T47D (cell line): ENCODE data around the gene GKN1.

Experiments
- DNase-seq, 2 experiments: peaks; one replicate each; pipeline versions ENCODE4 v3.0.0 to v3.0.0-alpha.2; 2011 to 2012; ENCODE audit warnings: low read depth in 1 of 2, low spot score in 1 of 2
- JUND ChIP-seq: IDR thresholded peaks from 2 replicates; pipeline ENCODE4 v1.6.1; 2012; ENCODE audit warnings: low read depth
- in situ Hi-C: cut with HindIII; loops from 2 replicates; pipeline ENCODE4 v1.10.0; 2016; ENCODE audit warnings: low sequenced_read_pairs, low pct_unique_long_range_greater_than_20kb

GKN1 gene

GRCh38 chr2:68969736-68970490 is 4.5 kb upstream of the GKN1 start:
- in situ Hi-C loops, result no loop called here
- DNase-seq, result no peak

GRCh38 chr2:68970566-68971265 is 3.7 kb upstream of the GKN1 start:
- DNase-seq, result no peak
- no peak for TF ChIP-seq JUND
- in situ Hi-C loops, result no loop called here

More at GRCh38 chr2:68969736-68970490, 4.5 kb upstream of the GKN1 start:
- no peak for TF ChIP-seq JUND

GRCh38 chr2:68971591-68972231 is 2.7 kb upstream of the GKN1 start:
- no peak for DNase-seq
- no peak for TF ChIP-seq JUND
- in situ Hi-C loops, result no loop called here

- no peak for DNase-seq
- TF ChIP-seq JUND, result no peak
- in situ Hi-C loops, result no loop called here
Observed at GRCh38 chr2:68974946-68975665, 670 bp downstream of the GKN1 start.

GRCh38 chr2:68975844-68976243 is 1.4 kb downstream of the GKN1 start:
- no peak for DNase-seq
- TF ChIP-seq JUND, result no peak
- in situ Hi-C loops, result no loop called here

GRCh38 chr2:68977453-68977852 is 3.0 kb downstream of the GKN1 start:
- no peak for TF ChIP-seq JUND
- DNase-seq, result no peak
- in situ Hi-C loops, result no loop called here

- in situ Hi-C loops, result no loop called here
- no peak for DNase-seq
- no peak for TF ChIP-seq JUND
Observed at GRCh38 chr2:68978098-68978497, 3.7 kb downstream of the GKN1 start.

- no peak for DNase-seq
- TF ChIP-seq JUND, result no peak
- in situ Hi-C loops, result no loop called here
Observed at GRCh38 chr2:68980956-68981355, 6.5 kb downstream of the GKN1 start.

- in situ Hi-C loops, result no loop called here
- TF ChIP-seq JUND, result no peak
- DNase-seq, result no peak
Observed at GRCh38 chr2:68987021-68987503, 12.6 kb downstream of the GKN1 start.

- no peak for DNase-seq
- TF ChIP-seq JUND, result no peak
- in situ Hi-C loops, result no loop called here
Observed at GRCh38 chr2:68989035-68989434, 14.6 kb downstream of the GKN1 start.

GRCh38 chr2:68992341-68992740 is 17.9 kb downstream of the GKN1 start:
- TF ChIP-seq JUND, result no peak
- DNase-seq, result no peak
- in situ Hi-C loops, result no loop called here

- no peak for DNase-seq
- no peak for TF ChIP-seq JUND
- in situ Hi-C loops, result no loop called here
Observed at GRCh38 chr2:68992933-68993332, 18.5 kb downstream of the GKN1 start.
